A549 (cell line): ENCODE data around the gene MROH7.

Experiments used
- EP300 ChIP-seq, 2 experiments: fragments of >200 bp; sonication (Bioruptor Twin); formaldehyde crosslinking; IDR thresholded peaks; 2 replicates in 1 of 2; 3 replicates in 1 of 2; pipeline ENCODE4 v1.6.1; 2016 to 2017
- POLR2A ChIP-seq: IDR thresholded peaks from 2 replicates; pipeline ENCODE4 v1.6.1; 2012; ENCODE audit warnings: mild to moderate bottlenecking, low read length
- RNF2 ChIP-seq: fragments of 200-600 bp; sonication (generic); IDR thresholded peaks from 2 replicates; pipeline ENCODE4 v1.6.1; 2016; ENCODE audit warnings: low read depth, mild to moderate bottlenecking, antibody characterized with exemption, moderate library complexity, borderline replicate concordance
- TF ChIP-seq, protein P1 (sequence below): fragments of >200 bp; sonication (Bioruptor Twin); formaldehyde crosslinking; IDR thresholded peaks from 3 replicates; pipeline ENCODE4 v1.5.1; 2016

DNA sequence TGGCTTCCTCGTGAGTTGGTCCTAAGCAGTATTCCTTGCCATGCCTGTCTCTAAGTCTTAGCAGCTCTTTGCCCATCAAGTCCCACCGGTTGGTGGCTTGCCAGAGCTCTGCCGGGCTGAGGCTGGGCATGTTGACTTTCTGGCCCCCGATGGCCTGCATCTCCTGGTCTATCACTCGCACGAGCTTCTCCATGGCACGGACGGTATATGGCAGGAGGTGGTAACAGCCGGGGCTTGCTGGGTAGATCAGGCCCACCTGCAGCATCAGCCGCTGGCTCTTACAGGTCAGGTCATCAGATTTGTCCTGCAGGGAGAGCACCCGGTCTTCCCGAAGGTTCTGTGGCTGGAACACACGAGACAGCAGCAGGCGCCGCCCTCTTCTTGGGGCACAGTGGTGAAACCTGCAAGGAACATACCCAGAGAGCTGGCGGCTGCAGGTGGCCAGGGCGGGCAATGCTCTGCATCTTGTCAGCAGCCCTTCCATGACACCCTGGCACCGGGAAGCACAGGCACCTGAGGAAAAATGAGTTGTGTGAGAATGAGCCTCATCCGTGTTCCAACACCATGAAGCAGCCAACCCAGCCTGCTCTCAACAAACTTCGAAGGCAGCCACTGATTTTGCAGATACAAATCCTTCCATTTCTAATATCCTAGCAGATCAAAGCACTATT lies 117.2 kb downstream of the MROH7 start:
- TF ChIP-seq, protein P1, sequence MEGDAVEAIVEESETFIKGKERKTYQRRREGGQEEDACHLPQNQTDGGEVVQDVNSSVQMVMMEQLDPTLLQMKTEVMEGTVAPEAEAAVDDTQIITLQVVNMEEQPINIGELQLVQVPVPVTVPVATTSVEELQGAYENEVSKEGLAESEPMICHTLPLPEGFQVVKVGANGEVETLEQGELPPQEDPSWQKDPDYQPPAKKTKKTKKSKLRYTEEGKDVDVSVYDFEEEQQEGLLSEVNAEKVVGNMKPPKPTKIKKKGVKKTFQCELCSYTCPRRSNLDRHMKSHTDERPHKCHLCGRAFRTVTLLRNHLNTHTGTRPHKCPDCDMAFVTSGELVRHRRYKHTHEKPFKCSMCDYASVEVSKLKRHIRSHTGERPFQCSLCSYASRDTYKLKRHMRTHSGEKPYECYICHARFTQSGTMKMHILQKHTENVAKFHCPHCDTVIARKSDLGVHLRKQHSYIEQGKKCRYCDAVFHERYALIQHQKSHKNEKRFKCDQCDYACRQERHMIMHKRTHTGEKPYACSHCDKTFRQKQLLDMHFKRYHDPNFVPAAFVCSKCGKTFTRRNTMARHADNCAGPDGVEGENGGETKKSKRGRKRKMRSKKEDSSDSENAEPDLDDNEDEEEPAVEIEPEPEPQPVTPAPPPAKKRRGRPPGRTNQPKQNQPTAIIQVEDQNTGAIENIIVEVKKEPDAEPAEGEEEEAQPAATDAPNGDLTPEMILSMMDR: no peak
- no peak for TF ChIP-seq EP300 (IDR thresholded peaks at IDR 0.05)
- no peak for TF ChIP-seq POLR2A
- no peak for TF ChIP-seq RNF2
